Measurements from ENCODE around the gene GABRD.

Gene GABRD

GRCh38 chr1:2053784-2054376 lies 34.7 kb downstream of the GABRD start:
- no peak for DNase-seq (ENCODE audit: low read depth in 3 of 3)

- DNase-seq (ENCODE audit: low read depth in 3 of 3), result no peak
These were observed 35.4 kb downstream of the GABRD start for GRCh38 chr1:2054560-2054959.

- DNase-seq (ENCODE audit: low read depth in 3 of 3), result no peak
These were observed 36.9 kb downstream of the GABRD start for GRCh38 chr1:2055911-2056575.

GRCh38 chr1:2056955-2057590 lies 37.9 kb downstream of the GABRD start:
- DNase-seq (ENCODE audit: low read depth in 3 of 3), result no peak

- no peak for DNase-seq (ENCODE audit: low read depth in 3 of 3)
These were observed 40.3 kb downstream of the GABRD start for GRCh38 chr1:2059290-2059953.

GRCh38 chr1:2060072-2060471 lies 40.9 kb downstream of the GABRD start:
- DNase-seq (ENCODE audit: low read depth in 3 of 3), result no peak

- no peak for DNase-seq (ENCODE audit: low read depth in 3 of 3)
These were observed 41.4 kb downstream of the GABRD start for GRCh38 chr1:2060535-2060934.

- no peak for DNase-seq (ENCODE audit: low read depth in 3 of 3)
These were observed 42.1 kb downstream of the GABRD start for GRCh38 chr1:2061065-2061778.

GRCh38 chr1:2065699-2066098 lies 46.6 kb downstream of the GABRD start:
- DNase-seq (ENCODE audit: low read depth in 3 of 3), result no peak

GRCh38 chr1:2067393-2067792 lies 48.2 kb downstream of the GABRD start:
- no peak for DNase-seq (ENCODE audit: low read depth in 3 of 3)

- no peak for DNase-seq (ENCODE audit: low read depth in 3 of 3)
These were observed 48.8 kb downstream of the GABRD start for GRCh38 chr1:2067981-2068380.

GRCh38 chr1:2068951-2069350 lies 49.8 kb downstream of the GABRD start:
- no peak for DNase-seq (ENCODE audit: low read depth in 3 of 3)

GRCh38 chr1:2070016-2070415 lies 50.9 kb downstream of the GABRD start:
- no peak for DNase-seq (ENCODE audit: low read depth in 3 of 3)

GRCh38 chr1:2070800-2071530 lies 51.8 kb downstream of the GABRD start:
- no peak for DNase-seq (ENCODE audit: low read depth in 3 of 3)

GRCh38 chr1:2072109-2072806 lies 53.1 kb downstream of the GABRD start:
- DNase-seq (ENCODE audit: low read depth in 3 of 3), result peak in 1 of 3 experiments; percentile 16

- no peak for DNase-seq (ENCODE audit: low read depth in 3 of 3)
These were observed 53.7 kb downstream of the GABRD start for GRCh38 chr1:2072891-2073290.

GRCh38 chr1:2073382-2074230 lies 54.5 kb downstream of the GABRD start:
- DNase-seq (ENCODE audit: low read depth in 3 of 3), result no peak

GRCh38 chr1:2074396-2074795 lies 55.3 kb downstream of the GABRD start:
- no peak for DNase-seq (ENCODE audit: low read depth in 3 of 3)

GRCh38 chr1:2074944-2075740 lies 56.0 kb downstream of the GABRD start:
- no peak for DNase-seq (ENCODE audit: low read depth in 3 of 3)

Measured in stimulated activated CD4-positive, alpha-beta T cell treated with anti-CD3 and anti-CD28 coated beads, TNF-alpha, amount 100 ng/mL, for 24 hours (primary cell).